ENCODE measurements around the gene ANO6. TPM values are rescaled to one million over a fixed set of nuclear protein-coding genes. Genes with fewer than 3 reads are reported as not detected.

ANO6 gene
- polyA plus RNA-seq, 3 donors from 2014 or later = 17.9 to 30.7 (median 27.7) TPM

- Mint-ChIP-seq H3K4me1 (peaks cover 3 to 11% of the 10 kb centered on the region in 2 donors), H3K27ac (no peak overlapping the region), H3K9me3 (no peaks in the 10 kb centered on the region), H3K4me3 (no peak overlapping the region), H3K36me3 (peaks cover 18 to 57% (median 44%) of the 10 kb centered on the region in 3 donors), H3K27me3 (ENCODE audit: low read depth in 3 of 3) (peaks cover 0 to 2% (median 0%) of the 10 kb centered on the region in 3 donors)
- DNase-seq = no peak
Observed at GRCh38 chr12:45350861-45351260, 135.0 kb downstream of the ANO6 start.

GRCh38 chr12:45351921-45352670, 136.2 kb downstream of the ANO6 start:
- H3K27me3 Mint-ChIP-seq (ENCODE audit: low read depth in 3 of 3) = peaks cover 0 to 2% (median 0%) of the 10 kb centered on the region in 3 donors
- no peaks in the 10 kb centered on the region for H3K9me3 Mint-ChIP-seq
- peaks cover 18 to 56% (median 40%) of the 10 kb centered on the region in 3 donors for H3K36me3 Mint-ChIP-seq
- H3K4me3 Mint-ChIP-seq = no peak overlapping the region
- peaks cover 3 to 11% of the 10 kb centered on the region in 2 donors for H3K4me1 Mint-ChIP-seq
- no peak overlapping the region for H3K27ac Mint-ChIP-seq
- no peak for DNase-seq

GRCh38 chr12:45353944-45354343, 138.0 kb downstream of the ANO6 start:
- peaks cover 0 to 2% (median 0%) of the 10 kb centered on the region in 3 donors for H3K27me3 Mint-ChIP-seq (ENCODE audit: low read depth in 3 of 3)
- H3K27ac Mint-ChIP-seq = peak overlapping the region in 3 of 6 donors; percentile 6 to 40 (median 6)
- peaks cover 3 to 11% of the 10 kb centered on the region in 2 donors for H3K4me1 Mint-ChIP-seq
- no peak overlapping the region for H3K4me3 Mint-ChIP-seq
- peaks cover 24 to 52% (median 31%) of the 10 kb centered on the region in 3 donors for H3K36me3 Mint-ChIP-seq
- no peak for DNase-seq
- no peaks in the 10 kb centered on the region for H3K9me3 Mint-ChIP-seq

- Mint-ChIP-seq H3K36me3 (peaks cover 20 to 48% (median 31%) of the 10 kb centered on the region in 3 donors), H3K4me3 (no peak overlapping the region), H3K27me3 (ENCODE audit: low read depth in 3 of 3) (peaks cover 0 to 2% (median 0%) of the 10 kb centered on the region in 3 donors)
Observed at GRCh38 chr12:45354399-45354798, 138.5 kb downstream of the ANO6 start.

GRCh38 chr12:45355730-45356129, 139.8 kb downstream of the ANO6 start:
- H3K27ac Mint-ChIP-seq = peak overlapping the region in 1 of 6 donors; percentile 68
- peaks cover 15 to 46% (median 23%) of the 10 kb centered on the region in 3 donors for H3K36me3 Mint-ChIP-seq
- peaks cover 0 to 2% (median 0%) of the 10 kb centered on the region in 3 donors for H3K27me3 Mint-ChIP-seq (ENCODE audit: low read depth in 3 of 3)
- no peaks in the 10 kb centered on the region for H3K9me3 Mint-ChIP-seq
- no peak for DNase-seq
- no peak overlapping the region for H3K4me3 Mint-ChIP-seq
- H3K4me1 Mint-ChIP-seq = peaks cover 3 to 11% of the 10 kb centered on the region in 2 donors

More at GRCh38 chr12:45354399-45354798, 138.5 kb downstream of the ANO6 start:
- H3K27ac Mint-ChIP-seq = peak overlapping the region in 5 of 6 donors; percentile 1 to 40 (median 12)
- H3K9me3 Mint-ChIP-seq = no peaks in the 10 kb centered on the region
- DNase-seq = no peak
- H3K4me1 Mint-ChIP-seq = peaks cover 3 to 11% of the 10 kb centered on the region in 2 donors

GRCh38 chr12:45356822-45357538, 141.1 kb downstream of the ANO6 start:
- H3K4me3 Mint-ChIP-seq = no peak overlapping the region

GRCh38 chr12:45357539-45358417, 141.9 kb downstream of the ANO6 start:
- Mint-ChIP-seq H3K4me1 (peaks cover 3 to 11% of the 10 kb centered on the region in 2 donors), H3K4me3 (no peak overlapping the region), H3K36me3 (peaks cover 15 to 52% (median 20%) of the 10 kb centered on the region in 3 donors), H3K27ac (no peak overlapping the region), H3K9me3 (peaks cover under 1 to 12% (median 6%) of the 10 kb centered on the region in 6 donors), H3K27me3 (ENCODE audit: low read depth in 3 of 3) (peaks cover 0 to 2% (median 1%) of the 10 kb centered on the region in 3 donors)
- no peak for DNase-seq

More at GRCh38 chr12:45356822-45357538, 141.1 kb downstream of the ANO6 start:
- Mint-ChIP-seq H3K27me3 (ENCODE audit: low read depth in 3 of 3) (peaks cover 0 to 1% (median 0%) of the 10 kb centered on the region in 3 donors), H3K4me1 (peaks cover 3 to 11% of the 10 kb centered on the region in 2 donors), H3K9me3 (peaks cover 0 to 4% (median 1%) of the 10 kb centered on the region in 6 donors), H3K36me3 (peaks cover 9 to 44% (median 16%) of the 10 kb centered on the region in 3 donors), H3K27ac (peak overlapping the region in 1 of 6 donors; percentile 44)
- no peak for DNase-seq

GRCh38 chr12:45362291-45362690, 146.4 kb downstream of the ANO6 start:
- Mint-ChIP-seq H3K27ac (no peak overlapping the region), H3K9me3 (peaks cover 12 to 33% (median 29%) of the 10 kb centered on the region in 6 donors), H3K4me1 (no peaks in the 10 kb centered on the region), H3K4me3 (no peak overlapping the region), H3K36me3 (peaks cover 30 to 59% (median 47%) of the 10 kb centered on the region in 3 donors), H3K27me3 (ENCODE audit: low read depth in 3 of 3) (peaks cover 0 to 3% (median 2%) of the 10 kb centered on the region in 3 donors)
- DNase-seq = no peak

- no peak for DNase-seq
- peaks cover 26 to 61% (median 56%) of the 10 kb centered on the region in 3 donors for H3K36me3 Mint-ChIP-seq
- H3K9me3 Mint-ChIP-seq = peaks cover 12 to 33% (median 29%) of the 10 kb centered on the region in 6 donors
Observed at GRCh38 chr12:45363903-45364302, 148.0 kb downstream of the ANO6 start.

GRCh38 chr12:45368841-45369489, 153.1 kb downstream of the ANO6 start:
- DNase-seq = no peak
- H3K4me1 Mint-ChIP-seq = no peaks in the 10 kb centered on the region
- no peak overlapping the region for H3K27ac Mint-ChIP-seq
- peaks cover 24 to 47% (median 37%) of the 10 kb centered on the region in 3 donors for H3K36me3 Mint-ChIP-seq
- peaks cover 0 to 3% (median 0%) of the 10 kb centered on the region in 3 donors for H3K27me3 Mint-ChIP-seq (ENCODE audit: low read depth in 3 of 3)
- peaks cover 3 to 16% (median 14%) of the 10 kb centered on the region in 6 donors for H3K9me3 Mint-ChIP-seq
- no peak overlapping the region for H3K4me3 Mint-ChIP-seq

More at GRCh38 chr12:45363903-45364302, 148.0 kb downstream of the ANO6 start:
- no peaks in the 10 kb centered on the region for H3K4me1 Mint-ChIP-seq
- peaks cover 0 to 3% (median 2%) of the 10 kb centered on the region in 3 donors for H3K27me3 Mint-ChIP-seq (ENCODE audit: low read depth in 3 of 3)
- no peak overlapping the region for H3K27ac Mint-ChIP-seq
- no peak overlapping the region for H3K4me3 Mint-ChIP-seq

- peaks cover 9 to 23% (median 18%) of the 10 kb centered on the region in 3 donors for H3K36me3 Mint-ChIP-seq
- peaks cover 0 to 6% of the 10 kb centered on the region in 2 donors for H3K4me1 Mint-ChIP-seq
- H3K27ac Mint-ChIP-seq = no peak overlapping the region
- no peak overlapping the region for H3K4me3 Mint-ChIP-seq
- DNase-seq = no peak
- H3K27me3 Mint-ChIP-seq (ENCODE audit: low read depth in 3 of 3) = no peaks in the 10 kb centered on the region
- H3K9me3 Mint-ChIP-seq = peaks cover 0 to 1% (median 0%) of the 10 kb centered on the region in 6 donors
Observed at GRCh38 chr12:45377815-45378214, 161.9 kb downstream of the ANO6 start.

GRCh38 chr12:45379261-45379660, 163.4 kb downstream of the ANO6 start:
- H3K36me3 Mint-ChIP-seq = peaks cover 21 to 35% (median 29%) of the 10 kb centered on the region in 3 donors
- peaks cover 0 to 1% (median 0%) of the 10 kb centered on the region in 6 donors for H3K9me3 Mint-ChIP-seq
- H3K4me3 Mint-ChIP-seq = no peak overlapping the region
- H3K27me3 Mint-ChIP-seq (ENCODE audit: low read depth in 3 of 3) = no peaks in the 10 kb centered on the region
- DNase-seq = no peak
- no peak overlapping the region for H3K27ac Mint-ChIP-seq
- peaks cover 0 to 6% of the 10 kb centered on the region in 2 donors for H3K4me1 Mint-ChIP-seq

Data from immature natural killer cell (primary cell).